Activated naive CD4-positive, alpha-beta T cell treated with anti-CD3 and anti-CD28 coated beads for 36 hours (primary cell): ENCODE data around the gene ENO4. TPM values are rescaled to one million over a fixed set of nuclear protein-coding genes. Genes with fewer than 3 reads are reported as not detected.

Source experiments
- CTCF ChIA-PET: fragments of 350-600 bp; sonication (Branson Sonifier 250); formaldehyde crosslinking; loops from one replicate; lab custom pipeline; 2021; ENCODE audit warnings: antibody characterized with exemption; lab: Charles Lee
- DNase-seq: peaks from one replicate; pipeline ENCODE4 v3.0.0-alpha.2; 2020
- H3K27ac Mint-ChIP-seq: one replicate; pipeline ENCODE4 v1.8.0; 2021; ENCODE audit warnings: mild to moderate bottlenecking, mixed read lengths
- H3K27me3 Mint-ChIP-seq: one replicate; pipeline ENCODE4 v1.8.0; 2021; ENCODE audit warnings: low read depth, mixed read lengths
- H3K36me3 Mint-ChIP-seq: one replicate; pipeline ENCODE4 v1.8.0; 2021; ENCODE audit warnings: low read depth, mixed read lengths
- H3K4me1 Mint-ChIP-seq: one replicate; pipeline ENCODE4 v1.8.0; 2021; ENCODE audit warnings: low read depth, mixed read lengths
- H3K4me3 Mint-ChIP-seq: one replicate; pipeline ENCODE4 v1.8.0; 2021; ENCODE audit warnings: mild to moderate bottlenecking, moderate library complexity, mixed read lengths
- H3K9me3 Mint-ChIP-seq: one replicate; pipeline ENCODE4 v1.8.0; 2021; ENCODE audit warnings: mixed read lengths
- intact Hi-C: fragments of 100-400 bp; cut with micrococcal nuclease; formaldehyde crosslinking; loops from one replicate; pipeline ENCODE4 v1.15.1; 2023
- total RNA-seq, 2 experiments: library from RNA; stranded (reverse); gene quantifications; one replicate each; pipeline ENCODE4 v1.2.3, GENCODE V29; 2021

ENO4 gene
- total RNA-seq, 2 experiments from 2014 or later: not detected

GRCh38 chr10:116815641-116816415 lies 33.5 kb upstream of the ENO4 start:
- Mint-ChIP-seq H3K9me3 (peaks cover under 1% of the 10 kb centered on the region), H3K36me3 (no peaks in the 10 kb centered on the region)

GRCh38 chr10:116817178-116817577 lies 32.1 kb upstream of the ENO4 start:
- CTCF ChIA-PET: interaction anchor here (1.3 to 1.4 kb wide), 2 partner anchors 21 to 358 kb away, joined by 4 read pairs; no protein-coding TSS in a partner anchor
- no peak overlapping the region for H3K27ac Mint-ChIP-seq
- H3K27me3 Mint-ChIP-seq: peaks cover 41% of the 10 kb centered on the region
- no peak overlapping the region for H3K4me3 Mint-ChIP-seq
- no peak for DNase-seq
- intact Hi-C loops: no loop called here
- H3K36me3 Mint-ChIP-seq: no peaks in the 10 kb centered on the region
- H3K9me3 Mint-ChIP-seq: peaks cover 2% of the 10 kb centered on the region
- no peaks in the 10 kb centered on the region for H3K4me1 Mint-ChIP-seq

More at GRCh38 chr10:116815641-116816415, 33.5 kb upstream of the ENO4 start:
- DNase-seq: no peak
- intact Hi-C loops: no loop called here
- peaks cover 36% of the 10 kb centered on the region for H3K27me3 Mint-ChIP-seq
- no peaks in the 10 kb centered on the region for H3K4me1 Mint-ChIP-seq
- no peak overlapping the region for H3K4me3 Mint-ChIP-seq
- CTCF ChIA-PET: interaction anchor here (1.3 kb wide), 1 partner anchor 20 kb away, joined by 4 read pairs; no protein-coding TSS in a partner anchor
- no peak overlapping the region for H3K27ac Mint-ChIP-seq

DNA sequence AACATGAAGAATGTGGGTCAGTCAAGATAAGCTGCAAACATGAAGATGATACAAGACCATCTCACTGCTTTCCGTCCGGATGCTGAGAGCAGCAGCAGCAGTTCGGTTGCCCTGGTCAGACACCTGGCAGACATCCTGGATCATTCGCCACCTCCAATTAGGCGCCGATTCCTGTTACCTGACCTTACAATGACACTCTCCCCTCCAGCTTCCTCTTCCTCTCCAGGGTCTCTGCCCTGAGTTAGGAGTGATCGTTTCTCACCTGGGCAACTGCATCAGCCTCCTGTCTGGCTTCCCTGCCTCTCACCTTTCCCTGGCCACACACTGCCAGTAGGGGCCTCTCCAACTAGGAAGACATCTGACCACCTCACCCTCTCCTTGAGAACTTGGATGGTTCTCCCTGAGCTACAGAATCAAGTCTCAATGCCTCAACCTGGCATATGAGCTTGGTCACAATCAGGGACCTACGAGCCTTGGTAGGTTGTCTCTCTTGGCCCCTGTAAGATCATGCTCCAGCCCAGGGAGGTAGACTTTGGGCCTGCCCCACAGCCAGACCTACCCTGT lies 31.4 kb upstream of the ENO4 start:
- Mint-ChIP-seq H3K36me3 (no peaks in the 10 kb centered on the region), H3K4me1 (no peaks in the 10 kb centered on the region), H3K9me3 (peaks cover 2% of the 10 kb centered on the region), H3K4me3 (no peak overlapping the region), H3K27ac (no peak overlapping the region), H3K27me3 (peaks cover 40% of the 10 kb centered on the region)
- intact Hi-C loops: no loop called here
- CTCF ChIA-PET: interaction anchor here (1.4 kb wide), 1 partner anchor 357 kb away, joined by 4 read pairs; no protein-coding TSS in a partner anchor
- no peak for DNase-seq

DNA sequence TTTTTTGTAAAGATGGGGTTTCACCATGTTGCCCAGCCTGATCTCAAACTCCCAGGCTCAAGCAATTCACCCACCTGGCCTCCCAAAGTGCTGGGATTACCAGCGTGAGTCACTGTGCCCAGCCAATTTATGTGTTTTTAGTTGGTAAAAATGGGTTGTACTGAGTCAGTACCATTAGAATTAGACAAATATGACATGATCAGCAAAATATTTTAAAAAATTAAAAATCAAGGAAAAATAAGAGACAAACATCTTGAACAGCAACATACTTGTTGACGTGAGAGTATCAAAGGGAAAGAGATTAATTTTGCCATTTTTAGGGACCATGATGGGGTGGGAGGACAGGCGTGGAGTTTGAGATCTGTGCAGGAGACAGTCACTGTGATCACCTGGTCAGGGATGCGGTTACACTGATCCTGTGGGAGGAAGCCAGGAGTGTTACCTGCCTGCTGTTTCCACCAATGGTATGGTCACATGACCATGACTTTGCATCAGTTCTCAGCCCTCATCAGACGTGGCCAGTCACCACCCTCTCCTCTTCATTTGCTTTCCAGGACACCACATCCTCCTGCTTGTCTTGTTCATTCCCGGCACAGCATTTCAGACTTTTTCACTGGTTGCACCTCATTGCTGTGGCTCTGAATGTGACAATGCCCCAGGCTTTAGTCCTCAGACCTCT lies 29.2 kb upstream of the ENO4 start:
- Mint-ChIP-seq H3K9me3 (peaks cover 2% of the 10 kb centered on the region), H3K27ac (no peak overlapping the region), H3K27me3 (peaks cover 35% of the 10 kb centered on the region), H3K4me3 (no peak overlapping the region), H3K4me1 (no peaks in the 10 kb centered on the region), H3K36me3 (no peaks in the 10 kb centered on the region)
- intact Hi-C loops: no loop called here
- CTCF ChIA-PET: no interaction called here
- DNase-seq: no peak

DNA sequence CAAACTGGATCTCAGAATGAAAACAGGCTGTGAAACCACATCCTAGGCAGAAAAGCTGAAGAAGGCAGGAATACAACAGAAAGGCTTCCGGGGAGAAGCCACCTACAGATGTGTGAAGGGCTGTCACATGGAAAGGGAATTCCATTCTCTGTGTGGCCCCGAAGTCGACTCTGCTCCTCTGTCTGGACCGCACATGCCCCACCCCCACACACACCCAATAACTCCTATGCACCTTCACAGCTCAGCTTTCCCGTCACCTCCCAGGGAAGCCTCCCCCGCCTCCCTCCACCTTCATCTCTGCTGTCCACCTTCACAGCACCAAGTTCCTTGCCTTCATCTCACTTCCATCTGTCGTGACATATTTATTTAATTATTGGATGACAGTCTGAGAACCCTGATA lies 23.4 kb upstream of the ENO4 start:
- Mint-ChIP-seq H3K4me3 (no peak overlapping the region), H3K4me1 (no peaks in the 10 kb centered on the region), H3K36me3 (no peaks in the 10 kb centered on the region), H3K27me3 (peaks cover 9% of the 10 kb centered on the region), H3K27ac (no peak overlapping the region), H3K9me3 (peaks cover under 1% of the 10 kb centered on the region)
- intact Hi-C loops: no loop called here
- DNase-seq: no peak
- CTCF ChIA-PET: no interaction called here

- intact Hi-C loops: no loop called here
- no peaks in the 10 kb centered on the region for H3K9me3 Mint-ChIP-seq
- H3K4me1 Mint-ChIP-seq: no peaks in the 10 kb centered on the region
- DNase-seq: no peak
- H3K27me3 Mint-ChIP-seq: peaks cover 4% of the 10 kb centered on the region
- CTCF ChIA-PET: interaction anchor here (0.6 to 2.1 kb wide), 2 partner anchors 139 to 349 kb away, joined by 3 to 7 read pairs; no protein-coding TSS in a partner anchor
- no peak overlapping the region for H3K4me3 Mint-ChIP-seq
- no peak overlapping the region for H3K27ac Mint-ChIP-seq
- H3K36me3 Mint-ChIP-seq: no peaks in the 10 kb centered on the region
Measured at GRCh38 chr10:116826803-116827202, 22.5 kb upstream of the ENO4 start.

- intact Hi-C loops: no loop called here
- H3K4me3 Mint-ChIP-seq: no peak overlapping the region
- DNase-seq: no peak
- H3K27ac Mint-ChIP-seq: no peak overlapping the region
- CTCF ChIA-PET: interaction anchor here (0.6 to 2.1 kb wide), 2 partner anchors 139 to 348 kb away, joined by 3 to 7 read pairs; no protein-coding TSS in a partner anchor
- no peaks in the 10 kb centered on the region for H3K36me3 Mint-ChIP-seq
- no peaks in the 10 kb centered on the region for H3K9me3 Mint-ChIP-seq
- H3K27me3 Mint-ChIP-seq: peaks cover 4% of the 10 kb centered on the region
- no peaks in the 10 kb centered on the region for H3K4me1 Mint-ChIP-seq
Measured at GRCh38 chr10:116827214-116827671, 22.1 kb upstream of the ENO4 start.

GRCh38 chr10:116828116-116828515 lies 21.2 kb upstream of the ENO4 start:
- no peak overlapping the region for H3K27ac Mint-ChIP-seq
- H3K36me3 Mint-ChIP-seq: no peaks in the 10 kb centered on the region
- CTCF ChIA-PET: interaction anchor here (2.1 kb wide), 1 partner anchor 347 kb away, joined by 7 read pairs; no protein-coding TSS in a partner anchor
- no peaks in the 10 kb centered on the region for H3K9me3 Mint-ChIP-seq
- DNase-seq: no peak
- intact Hi-C loops: no loop called here
- no peaks in the 10 kb centered on the region for H3K4me1 Mint-ChIP-seq
- peaks cover 5% of the 10 kb centered on the region for H3K27me3 Mint-ChIP-seq
- no peak overlapping the region for H3K4me3 Mint-ChIP-seq

- no peak overlapping the region for H3K4me3 Mint-ChIP-seq
- no peaks in the 10 kb centered on the region for H3K4me1 Mint-ChIP-seq
- intact Hi-C loops: no loop called here
- CTCF ChIA-PET: no interaction called here
- no peak overlapping the region for H3K27ac Mint-ChIP-seq
- no peaks in the 10 kb centered on the region for H3K9me3 Mint-ChIP-seq
- DNase-seq: no peak
- peaks cover 7% of the 10 kb centered on the region for H3K27me3 Mint-ChIP-seq
- H3K36me3 Mint-ChIP-seq: no peaks in the 10 kb centered on the region
Measured at GRCh38 chr10:116829711-116830110, 19.6 kb upstream of the ENO4 start.

DNA sequence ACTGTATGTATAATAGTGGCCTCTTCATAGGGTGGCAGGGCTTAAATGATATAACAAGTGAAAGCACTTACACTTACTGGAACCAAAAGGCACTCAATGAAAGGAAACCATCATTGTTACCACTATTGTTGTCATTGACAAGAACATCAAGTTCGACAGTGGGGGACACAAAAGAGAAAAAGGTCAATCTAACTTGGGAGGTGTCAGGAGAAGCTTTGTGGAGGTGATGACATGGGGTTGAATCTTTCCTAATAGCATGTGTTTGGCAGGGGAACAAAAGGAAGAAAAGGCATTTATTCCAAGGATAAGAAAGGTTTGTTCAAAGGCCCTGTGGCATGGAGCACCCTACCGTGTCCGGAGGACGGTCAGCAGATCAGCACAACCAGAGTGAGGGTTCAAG lies 18.2 kb upstream of the ENO4 start:
- H3K4me1 Mint-ChIP-seq: no peaks in the 10 kb centered on the region
- intact Hi-C loops: no loop called here
- no peaks in the 10 kb centered on the region for H3K9me3 Mint-ChIP-seq
- peaks cover 7% of the 10 kb centered on the region for H3K27me3 Mint-ChIP-seq
- H3K4me3 Mint-ChIP-seq: no peak overlapping the region
- no peak for DNase-seq
- CTCF ChIA-PET: no interaction called here
- H3K27ac Mint-ChIP-seq: no peak overlapping the region
- H3K36me3 Mint-ChIP-seq: no peaks in the 10 kb centered on the region

GRCh38 chr10:116831790-116832189 lies 17.5 kb upstream of the ENO4 start:
- no peaks in the 10 kb centered on the region for H3K4me1 Mint-ChIP-seq
- intact Hi-C loops: no loop called here
- no peaks in the 10 kb centered on the region for H3K36me3 Mint-ChIP-seq
- no peaks in the 10 kb centered on the region for H3K9me3 Mint-ChIP-seq
- no peak overlapping the region for H3K4me3 Mint-ChIP-seq
- H3K27me3 Mint-ChIP-seq: peaks cover 12% of the 10 kb centered on the region
- CTCF ChIA-PET: no interaction called here
- DNase-seq: no peak
- no peak overlapping the region for H3K27ac Mint-ChIP-seq
